Mesothelial cell of epicardium (in vitro differentiated cells): ENCODE data around the gene HSPA4. TPM values are rescaled to one million over a fixed set of nuclear protein-coding genes. Genes with fewer than 3 reads are reported as not detected.

ENCODE experiments used
- DNase-seq, 2 experiments: peaks; one replicate each; pipeline ENCODE4 v3.0.0; 2021; ENCODE audit warnings: low spot score in 2 of 2; ENCODE audit not compliant: unreplicated experiment in 2 of 2
- H3K27ac Mint-ChIP-seq: 2 replicates; pipeline ENCODE4 v1.8.0; 2021; ENCODE audit warnings: mixed read lengths
- H3K27me3 Mint-ChIP-seq: 2 replicates; pipeline ENCODE4 v1.8.0; 2021; ENCODE audit warnings: low read depth, mixed read lengths
- H3K36me3 Mint-ChIP-seq: 2 replicates; pipeline ENCODE4 v1.8.0; 2021; ENCODE audit warnings: mixed read lengths
- H3K4me1 Mint-ChIP-seq: 2 replicates; pipeline ENCODE4 v1.8.0; 2021; ENCODE audit warnings: mixed read lengths
- H3K4me3 Mint-ChIP-seq: 2 replicates; pipeline ENCODE4 v1.8.0; 2021; ENCODE audit warnings: mild to moderate bottlenecking, moderate library complexity, mixed read lengths
- H3K9me3 Mint-ChIP-seq: 2 replicates; pipeline ENCODE4 v1.8.0; 2021; ENCODE audit warnings: mixed read lengths
- total RNA-seq: library from RNA; stranded (reverse); gene quantifications from 3 replicates; pipeline ENCODE4 v1.2.1, GENCODE V29; 2021
- TF ChIP-seq, protein P1 (sequence below): fragments of 200-600 bp; sonication (generic); IDR thresholded peaks from one replicate; pipeline ENCODE4 v1.5.0; 2021; ENCODE audit warnings: antibody characterized with exemption; ENCODE audit not compliant: unreplicated experiment

The HSPA4 gene
- total RNA-seq, 1 donor from 2014 or later: 111 TPM

DNA sequence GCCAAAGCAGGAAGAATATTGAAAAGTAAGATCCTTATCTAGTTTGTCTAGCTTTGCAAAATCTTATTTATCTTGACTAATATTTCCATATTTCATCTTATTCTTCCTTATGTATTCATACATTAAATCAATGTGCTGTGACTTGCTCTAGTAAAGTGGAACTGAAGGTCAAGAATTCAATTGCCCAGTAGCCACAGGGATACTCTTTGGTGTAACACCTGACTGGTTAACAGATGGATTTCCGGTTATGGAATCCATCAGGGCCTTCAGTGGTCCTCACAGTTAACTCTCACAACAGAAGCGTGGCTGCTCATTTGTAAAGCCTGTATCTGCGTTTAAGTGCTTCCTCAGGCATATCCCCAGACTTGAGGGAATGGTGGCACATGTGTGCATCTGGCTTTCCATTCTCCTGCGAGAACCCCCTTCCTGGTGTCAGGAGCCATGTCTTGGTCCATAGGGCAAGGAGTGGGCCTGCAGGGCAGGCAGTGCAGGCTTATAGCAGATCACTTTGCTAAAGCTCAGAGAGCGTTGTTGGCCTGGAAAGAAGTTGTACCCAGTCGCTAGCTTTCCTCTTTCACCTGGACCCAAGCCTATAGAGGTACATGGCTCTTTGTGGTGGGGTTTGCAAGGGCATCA, 99.2 kb downstream of the HSPA4 start:
- Mint-ChIP-seq H3K36me3 (no peaks in the 10 kb centered on the region), H3K9me3 (no peaks in the 10 kb centered on the region), H3K27me3 (peaks cover 15% of the 10 kb centered on the region), H3K27ac (no peak overlapping the region), H3K4me3 (no peak overlapping the region), H3K4me1 (peaks cover 3% of the 10 kb centered on the region)
- DNase-seq: no peak
- TF ChIP-seq, protein P1, sequence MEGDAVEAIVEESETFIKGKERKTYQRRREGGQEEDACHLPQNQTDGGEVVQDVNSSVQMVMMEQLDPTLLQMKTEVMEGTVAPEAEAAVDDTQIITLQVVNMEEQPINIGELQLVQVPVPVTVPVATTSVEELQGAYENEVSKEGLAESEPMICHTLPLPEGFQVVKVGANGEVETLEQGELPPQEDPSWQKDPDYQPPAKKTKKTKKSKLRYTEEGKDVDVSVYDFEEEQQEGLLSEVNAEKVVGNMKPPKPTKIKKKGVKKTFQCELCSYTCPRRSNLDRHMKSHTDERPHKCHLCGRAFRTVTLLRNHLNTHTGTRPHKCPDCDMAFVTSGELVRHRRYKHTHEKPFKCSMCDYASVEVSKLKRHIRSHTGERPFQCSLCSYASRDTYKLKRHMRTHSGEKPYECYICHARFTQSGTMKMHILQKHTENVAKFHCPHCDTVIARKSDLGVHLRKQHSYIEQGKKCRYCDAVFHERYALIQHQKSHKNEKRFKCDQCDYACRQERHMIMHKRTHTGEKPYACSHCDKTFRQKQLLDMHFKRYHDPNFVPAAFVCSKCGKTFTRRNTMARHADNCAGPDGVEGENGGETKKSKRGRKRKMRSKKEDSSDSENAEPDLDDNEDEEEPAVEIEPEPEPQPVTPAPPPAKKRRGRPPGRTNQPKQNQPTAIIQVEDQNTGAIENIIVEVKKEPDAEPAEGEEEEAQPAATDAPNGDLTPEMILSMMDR: no peak

DNA sequence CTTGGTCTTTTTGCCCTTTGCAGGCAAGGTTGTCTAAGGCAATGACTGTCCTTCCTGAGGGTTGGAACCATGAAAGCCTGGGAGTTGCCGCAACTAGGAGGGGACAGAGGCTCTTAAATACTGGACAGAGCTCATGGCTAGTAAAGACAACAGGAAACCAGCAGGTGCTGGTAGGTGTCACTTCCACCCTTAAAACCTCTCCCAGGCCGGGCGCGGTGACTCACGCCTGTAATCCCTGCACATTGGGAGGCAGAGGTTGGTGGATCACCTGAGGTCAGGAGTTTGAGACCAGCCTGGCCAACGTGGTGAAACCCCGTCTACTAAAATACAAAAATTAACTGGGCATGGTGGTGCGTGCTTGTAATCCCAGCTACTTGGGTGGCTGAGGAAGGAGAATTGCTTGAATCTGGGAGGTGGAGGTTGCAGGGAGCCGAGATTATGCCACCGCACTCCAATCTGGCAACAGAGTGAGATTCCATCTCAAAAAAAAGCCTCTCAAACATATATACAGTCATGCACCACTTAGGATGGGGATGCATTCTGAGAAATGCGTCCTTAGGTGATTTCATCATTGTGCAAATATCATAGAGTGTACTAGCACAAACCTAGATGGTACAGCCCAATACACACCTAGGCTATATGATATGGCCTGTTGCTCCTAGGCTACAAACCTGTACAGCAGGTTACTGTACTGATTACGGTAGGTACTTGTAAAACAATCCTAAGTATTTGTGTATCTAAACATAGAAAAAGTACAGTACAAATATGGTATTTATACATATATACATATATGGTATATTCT, 102.7 kb downstream of the HSPA4 start:
- Mint-ChIP-seq H3K4me1 (no peaks in the 10 kb centered on the region), H3K27ac (no peak overlapping the region), H3K9me3 (no peaks in the 10 kb centered on the region), H3K36me3 (no peaks in the 10 kb centered on the region), H3K4me3 (no peak overlapping the region), H3K27me3 (peaks cover 17% of the 10 kb centered on the region)
- DNase-seq: no peak
- TF ChIP-seq, protein P1: no peak

DNA sequence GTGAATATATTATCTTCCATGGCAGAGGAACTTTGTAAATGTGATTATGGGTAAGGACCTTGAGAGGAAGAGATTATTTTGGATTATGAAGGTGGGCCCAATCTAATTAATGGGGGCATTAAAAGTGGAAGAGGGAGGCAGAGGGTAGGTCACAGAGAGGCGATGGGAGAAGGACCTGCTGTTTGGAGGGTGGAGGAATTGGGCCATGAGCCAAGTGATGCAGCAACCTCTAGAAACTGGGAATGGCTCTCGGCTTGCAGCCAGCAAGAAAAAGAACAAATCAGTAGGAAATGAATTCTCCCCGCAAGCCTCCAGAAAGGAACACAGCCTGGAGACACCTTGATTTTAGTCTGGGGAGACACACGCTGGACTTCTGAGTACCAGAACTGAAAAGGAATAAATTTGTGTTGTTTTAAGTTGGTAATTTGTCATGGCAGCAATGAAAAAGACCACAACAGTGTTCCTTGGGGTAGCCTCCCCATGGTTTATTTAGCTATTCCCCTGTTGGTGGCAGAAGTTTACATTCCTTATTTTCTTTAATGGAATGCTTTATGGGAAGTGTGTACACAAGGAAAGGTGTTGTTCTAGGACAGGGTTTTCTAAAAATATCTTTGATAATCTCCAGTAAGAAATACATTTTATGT, 103.6 kb downstream of the HSPA4 start:
- Mint-ChIP-seq H3K36me3 (no peaks in the 10 kb centered on the region), H3K4me3 (no peak overlapping the region), H3K4me1 (no peaks in the 10 kb centered on the region), H3K9me3 (no peaks in the 10 kb centered on the region), H3K27me3 (peaks cover 24% of the 10 kb centered on the region), H3K27ac (no peak overlapping the region)
- TF ChIP-seq, protein P1: no peak
- DNase-seq: no peak

Other genes starting within 250 kb of the HSPA4 start
- gene SOWAHA, start 238.7 kb upstream of the HSPA4 start, total RNA-seq: 0.52 to 0.67 TPM (median 0.64 TPM) in 3 replicates
- 8.6 to 12.2 TPM (median 8.6 TPM) in 3 replicates for gene SHROOM1, start 221.4 kb upstream of the HSPA4 start, total RNA-seq
- gene GDF9, start 185.5 kb upstream of the HSPA4 start, total RNA-seq: 0.93 to 1.2 TPM (median 0.98 TPM) in 3 replicates
- gene UQCRQ, start 185.4 kb upstream of the HSPA4 start, total RNA-seq: 258 to 329 TPM (median 308 TPM) in 3 replicates
- gene LEAP2, start 178.3 kb upstream of the HSPA4 start, total RNA-seq: 1.9 to 2.6 TPM (median 1.9 TPM) in 3 replicates
- 117 to 119 TPM (median 117 TPM) in 3 replicates for gene AFF4, start 88.4 kb upstream of the HSPA4 start, total RNA-seq
- gene ZCCHC10, start 25.5 kb upstream of the HSPA4 start, total RNA-seq: 18.2 to 19.5 TPM (median 18.7 TPM) in 3 replicates